Occipital lobe (tissue), 2 donors: ENCODE data around the gene MON2. TPM values are rescaled to one million over a fixed set of nuclear protein-coding genes. Genes with fewer than 3 reads are reported as not detected.

Source experiments
- DNase-seq: peaks from one replicate; lab custom pipeline; 2025; lab: John Stamatoyannopoulos, UW
- total RNA-seq: library from RNA; depleted of rRNA; stranded (reverse); fragments of >200 nt; gene quantifications from one replicate; pipeline ENCODE4 v1.2.3, GENCODE V29; 2014

MON2 gene
- total RNA-seq, 1 donor from 2014 or later, result 90.8 TPM

DNA sequence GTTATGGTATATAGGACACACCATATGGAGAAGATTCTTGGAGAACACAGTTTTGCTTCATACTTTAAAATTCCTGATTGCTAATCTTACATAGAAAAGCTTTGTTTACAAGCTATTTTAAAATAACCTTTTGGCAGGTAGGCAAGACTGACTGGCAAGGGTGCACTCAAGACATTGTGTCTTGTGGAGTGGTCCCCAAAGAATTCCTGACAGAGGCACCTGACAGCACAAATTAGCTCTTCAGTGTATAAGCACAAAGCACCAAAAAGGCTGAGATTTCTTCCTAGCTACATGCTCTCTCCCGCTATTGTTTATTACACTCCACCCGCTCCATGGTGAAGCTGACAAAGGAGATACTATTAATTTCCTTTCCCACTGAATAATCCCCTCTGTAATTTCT lies 139.4 kb downstream of the MON2 start:
- no peak for DNase-seq

DNA sequence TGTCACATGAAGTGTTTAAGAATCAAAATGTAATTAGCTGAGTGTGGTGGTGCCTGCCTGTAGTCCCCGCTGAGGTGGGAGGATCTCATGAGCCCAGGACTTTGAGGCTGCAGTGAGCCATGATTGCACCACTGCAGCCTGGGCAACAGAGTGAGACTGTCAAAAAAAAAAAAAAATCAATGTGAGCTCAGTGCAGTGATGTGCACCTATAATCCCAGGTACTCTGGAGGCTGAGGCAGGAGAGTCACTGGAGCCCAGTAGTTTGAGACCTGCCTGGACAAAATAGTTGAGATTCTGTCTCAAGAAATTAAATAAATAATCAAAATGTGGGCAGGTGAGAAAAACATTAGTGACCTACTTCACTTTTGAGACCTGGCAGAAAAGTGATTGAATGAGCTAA lies 140.0 kb downstream of the MON2 start:
- DNase-seq, result no peak

DNA sequence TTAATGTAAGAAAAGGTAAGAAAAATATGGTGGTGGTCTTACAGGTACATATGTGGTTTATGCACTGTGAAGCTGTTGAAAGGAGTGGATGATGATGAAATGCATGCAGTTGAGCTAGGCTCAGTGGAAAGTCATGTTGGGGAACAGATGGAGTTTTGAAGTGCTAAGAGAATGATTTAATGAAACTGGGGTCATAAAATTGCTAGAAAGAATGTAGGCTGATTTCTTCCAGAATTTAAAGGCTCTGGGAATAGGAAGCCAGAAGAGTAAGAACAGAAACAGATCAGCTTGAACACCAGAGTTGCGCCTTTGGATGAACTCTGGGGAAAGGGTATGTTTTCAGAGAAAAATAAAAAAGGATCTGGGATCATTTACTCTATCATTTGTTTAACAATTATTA lies 146.5 kb downstream of the MON2 start:
- no peak for DNase-seq

DNA sequence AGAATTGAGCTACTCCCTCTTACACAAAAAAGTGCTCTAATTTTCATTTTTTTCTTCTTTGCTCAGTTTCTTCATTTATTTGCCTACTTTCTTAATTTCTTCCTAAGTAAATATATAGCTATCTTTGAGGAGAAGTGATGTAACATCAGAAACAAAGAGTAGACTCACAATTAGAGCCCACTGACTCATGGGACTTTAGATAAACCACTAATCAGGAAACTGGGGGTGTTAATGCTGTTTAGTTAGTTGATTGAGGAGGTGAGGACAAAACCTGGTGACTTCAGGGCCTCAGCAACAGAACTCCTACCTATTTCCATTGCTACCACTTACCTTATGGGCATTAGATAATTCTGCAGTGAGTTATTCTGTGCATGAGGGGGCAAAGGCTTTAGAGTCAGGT lies 151.7 kb downstream of the MON2 start:
- no peak for DNase-seq

DNA sequence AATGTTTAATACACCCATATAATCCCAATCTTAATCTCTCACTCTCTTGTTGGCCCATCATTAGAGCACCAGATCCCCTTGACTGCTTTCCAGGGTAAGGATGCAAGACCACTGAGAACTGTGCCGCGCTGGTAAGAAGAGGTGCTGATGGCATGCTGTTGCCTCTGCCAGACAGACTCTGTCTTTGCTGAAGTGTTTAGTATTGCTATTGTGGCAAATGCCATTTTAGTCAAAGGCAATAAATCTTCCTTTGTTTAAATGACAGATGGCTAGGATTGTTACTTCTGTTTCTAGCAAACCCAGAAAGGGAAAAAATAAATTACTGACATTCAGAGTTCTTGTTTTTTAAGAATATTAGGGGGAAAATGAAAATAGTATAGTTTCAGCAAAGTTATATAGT lies 152.3 kb downstream of the MON2 start:
- DNase-seq, result no peak

DNA sequence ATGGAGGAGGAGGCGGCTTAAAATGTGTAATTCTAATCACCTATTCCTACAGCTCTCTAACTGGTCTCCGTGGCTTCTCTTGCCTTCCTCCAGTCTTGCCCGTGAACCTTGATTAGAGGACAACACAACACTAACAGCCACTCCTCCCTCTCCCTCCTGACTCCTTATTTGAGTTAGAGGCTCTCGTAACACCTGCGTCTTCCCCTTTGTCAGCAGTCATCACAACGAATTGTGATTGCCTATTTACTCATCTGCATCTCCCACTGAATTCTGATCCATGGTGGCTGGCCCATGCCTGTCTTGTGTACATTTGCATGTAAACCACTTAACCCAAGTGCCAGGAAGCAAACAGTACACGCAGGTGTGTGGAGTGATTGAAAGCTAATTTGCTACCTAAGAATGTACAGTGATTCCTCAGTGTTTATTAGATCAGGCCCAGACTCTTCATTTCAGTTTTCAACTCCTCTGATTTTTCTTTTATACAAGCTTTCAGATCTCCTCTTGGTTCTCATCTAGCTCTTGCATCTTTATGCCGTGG lies 154.5 kb downstream of the MON2 start:
- no peak for DNase-seq

DNA sequence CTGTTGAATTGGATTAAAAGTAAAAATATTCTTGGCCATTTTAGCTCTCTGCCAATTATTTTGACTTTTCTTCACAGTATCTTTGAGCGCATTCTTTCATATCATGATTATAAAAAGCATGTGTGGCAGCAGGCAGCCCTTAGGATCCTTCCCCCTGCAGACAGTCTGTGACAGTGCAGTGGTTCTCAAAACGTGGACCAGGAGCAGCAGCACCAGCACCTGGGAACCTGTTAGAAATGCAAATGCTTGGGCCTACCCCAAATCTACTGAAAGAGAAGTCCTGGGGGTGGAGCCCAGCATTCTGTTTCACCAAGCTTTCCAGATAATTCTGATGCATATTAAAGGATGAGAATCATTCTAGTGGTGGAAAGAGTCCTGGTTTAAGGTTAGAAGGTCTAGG lies 155.6 kb downstream of the MON2 start:
- no peak for DNase-seq

DNA sequence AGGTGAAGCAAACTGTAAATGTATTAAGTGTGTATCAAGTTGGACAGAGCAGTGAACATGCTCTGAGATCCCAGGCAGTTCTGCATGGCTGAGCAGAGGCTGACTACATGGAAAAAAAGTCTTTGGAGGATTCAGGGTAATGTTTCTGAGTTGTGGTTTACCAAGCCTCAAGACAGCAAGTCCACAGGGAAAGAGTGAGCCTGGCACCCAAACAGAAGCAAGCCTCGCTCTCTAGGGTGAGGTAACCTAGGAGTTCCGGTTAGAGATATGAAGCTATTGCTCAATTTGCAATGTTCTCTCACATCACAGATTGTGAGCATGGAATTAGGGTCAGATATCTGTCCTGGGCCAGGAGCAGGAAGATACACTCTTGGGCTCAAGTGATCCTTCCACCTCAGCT lies 158.6 kb downstream of the MON2 start:
- no peak for DNase-seq

DNA sequence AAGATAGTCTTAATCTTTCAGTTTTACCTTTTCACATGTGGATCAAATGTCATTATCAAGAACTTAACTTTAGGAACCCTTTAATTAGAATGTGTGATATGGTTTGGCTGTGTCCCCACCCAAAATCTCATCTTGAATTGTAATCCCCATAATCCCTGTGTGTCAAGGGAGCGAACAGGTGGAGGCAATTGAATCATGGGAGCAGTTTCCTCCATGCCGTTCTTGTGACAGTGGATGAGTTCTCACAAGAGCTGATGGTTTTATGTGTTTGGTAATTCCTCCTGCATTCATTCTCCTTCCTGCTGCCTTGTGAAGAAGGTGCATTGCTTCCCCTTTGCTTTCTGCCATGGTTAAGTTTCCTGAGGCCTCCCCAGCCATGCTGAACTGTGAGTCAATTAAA lies 160.6 kb downstream of the MON2 start:
- no peak for DNase-seq

DNA sequence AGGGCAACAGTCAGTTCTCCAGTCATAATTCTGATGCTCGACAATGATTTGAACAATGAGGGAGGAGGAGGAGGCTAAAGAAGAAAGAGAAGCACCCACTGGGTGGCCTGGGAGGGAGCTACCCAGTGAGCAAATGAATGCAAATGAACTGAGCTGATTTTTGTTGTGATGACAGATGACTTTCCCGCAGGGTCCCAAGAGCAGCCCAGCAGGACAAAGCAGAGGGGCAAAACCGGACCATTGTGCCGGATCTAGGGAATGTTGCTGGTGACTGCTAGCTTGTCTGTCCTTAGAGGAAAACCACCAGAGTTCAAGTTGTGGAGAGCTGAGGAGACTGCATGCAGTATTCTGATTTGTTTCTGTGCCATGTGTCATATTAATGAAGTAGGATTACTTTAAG lies 162.8 kb downstream of the MON2 start:
- DNase-seq, result no peak

DNA sequence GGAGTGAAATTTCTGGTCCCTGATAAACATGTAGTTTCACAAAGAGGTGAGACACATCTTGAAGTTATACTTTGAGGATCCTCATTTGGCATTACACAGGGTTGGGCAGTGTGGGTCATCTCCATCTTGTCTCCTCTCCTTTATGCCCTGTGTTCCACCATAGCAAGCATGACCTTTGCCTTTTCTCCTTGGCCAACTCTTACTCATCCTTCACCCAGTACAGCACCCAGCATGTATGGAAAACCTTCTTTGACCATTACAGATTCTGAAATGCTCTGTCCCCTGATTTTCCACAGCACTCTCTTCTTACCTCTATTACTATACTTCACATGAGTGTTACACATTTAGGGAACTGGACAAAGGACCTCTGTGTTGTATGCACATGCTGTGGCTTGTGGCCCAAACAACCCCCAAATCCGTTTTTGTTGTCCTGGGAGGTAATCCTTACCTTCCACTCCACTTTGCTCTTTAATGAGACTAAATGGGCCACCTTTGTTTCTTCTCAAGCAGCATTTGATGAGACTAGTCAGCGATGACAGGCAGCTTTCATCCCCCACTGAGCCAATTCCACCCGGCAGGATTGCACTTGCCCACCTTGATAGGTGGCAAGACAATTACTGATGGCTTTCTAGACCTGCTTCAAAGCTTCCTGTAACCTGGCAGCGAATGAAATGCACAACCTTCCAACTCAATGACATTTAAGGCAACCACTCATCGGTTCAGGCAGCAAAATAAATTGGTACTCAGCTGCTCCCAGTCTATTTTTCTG lies 163.5 kb downstream of the MON2 start:
- DNase-seq, result no peak

DNA sequence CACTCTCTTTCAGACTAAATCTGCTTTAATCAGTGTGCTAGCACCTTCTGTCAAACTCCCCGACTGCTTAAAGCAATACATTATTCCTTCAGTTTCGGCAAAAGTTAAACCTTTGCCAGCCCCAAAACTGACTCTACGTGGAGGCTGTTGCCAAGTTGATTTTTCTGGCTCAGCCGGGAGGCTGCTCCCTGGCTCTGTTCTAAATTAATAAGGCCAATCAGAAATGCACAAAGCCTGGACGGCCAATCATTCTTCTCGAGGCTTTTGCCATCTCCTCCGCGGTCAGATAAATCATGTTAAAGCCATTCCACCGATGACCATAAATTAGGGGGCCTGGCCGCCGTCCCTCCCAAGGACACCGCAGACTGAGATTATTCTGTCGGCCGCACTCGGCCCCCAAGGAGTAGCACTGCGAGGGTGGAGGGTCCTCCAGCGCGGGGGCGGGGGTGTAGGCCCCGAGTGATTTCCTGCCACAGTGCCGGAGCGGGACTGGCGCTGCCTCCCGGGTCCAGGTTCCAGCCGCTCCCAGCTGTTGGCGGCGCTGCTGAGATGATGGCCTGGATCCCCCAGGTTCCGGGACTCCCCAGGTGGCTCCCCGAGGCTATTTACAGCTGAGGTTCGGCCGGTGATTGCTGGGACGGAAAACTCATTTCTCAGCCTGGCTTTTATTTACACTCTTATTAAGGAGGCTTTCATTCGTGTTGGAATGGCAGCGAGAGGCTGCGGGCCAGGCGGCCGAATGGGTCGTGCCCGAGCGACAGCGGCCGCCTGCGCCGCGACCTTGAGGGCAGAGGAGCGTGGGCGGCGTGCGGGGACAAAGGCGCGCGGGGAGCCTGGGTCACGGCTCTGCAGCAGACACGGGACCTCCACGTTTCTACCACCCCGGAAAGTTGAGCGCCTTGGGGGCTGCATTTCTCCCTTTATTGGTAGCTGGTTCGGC lies 165.1 kb downstream of the MON2 start:
- DNase-seq, result peak; percentile 63

DNA sequence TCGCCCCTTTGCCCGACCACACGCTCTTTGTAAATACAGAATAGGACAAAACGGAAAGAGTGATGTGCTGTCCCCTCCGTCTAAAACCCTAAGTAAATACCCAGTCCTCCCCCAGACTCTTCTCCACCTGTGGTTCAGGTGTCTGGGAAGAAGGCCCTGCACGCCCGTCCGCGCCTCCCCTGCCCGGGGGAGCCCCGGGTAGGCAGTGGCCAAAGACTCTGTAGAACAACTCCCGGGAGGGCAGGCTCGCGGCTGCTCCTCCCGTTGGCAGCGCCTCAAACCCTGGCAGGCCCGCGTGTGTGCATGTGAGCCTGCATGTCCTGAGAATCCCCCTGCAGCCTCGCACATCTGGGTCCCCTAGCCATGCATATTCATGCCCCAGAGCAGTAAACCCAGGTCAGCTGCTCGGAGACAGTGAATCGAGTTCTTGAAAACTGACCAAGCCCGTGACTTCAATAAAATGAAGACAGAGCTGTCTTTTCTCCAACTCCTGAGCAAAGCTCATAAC lies 165.8 kb downstream of the MON2 start:
- peak; percentile 12 for DNase-seq

DNA sequence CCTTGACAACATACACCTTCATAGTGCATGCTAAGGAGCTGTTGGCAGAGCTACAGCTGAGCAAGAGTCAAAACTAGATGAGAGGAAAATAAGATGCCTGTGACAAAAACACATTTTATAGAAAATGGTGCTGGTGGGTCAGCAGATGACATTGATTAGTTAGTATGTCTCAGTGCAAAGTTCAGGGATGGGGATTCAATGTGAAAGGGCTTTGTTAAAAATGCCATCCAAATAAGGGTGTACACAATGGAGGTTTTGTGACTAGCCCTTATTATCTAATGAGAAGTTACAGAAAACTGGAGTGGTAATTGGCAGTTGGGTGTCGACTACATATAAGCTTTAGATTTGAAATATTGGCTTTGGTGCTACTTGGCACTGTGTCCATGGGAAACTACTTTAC lies 169.0 kb downstream of the MON2 start:
- DNase-seq, result no peak

DNA sequence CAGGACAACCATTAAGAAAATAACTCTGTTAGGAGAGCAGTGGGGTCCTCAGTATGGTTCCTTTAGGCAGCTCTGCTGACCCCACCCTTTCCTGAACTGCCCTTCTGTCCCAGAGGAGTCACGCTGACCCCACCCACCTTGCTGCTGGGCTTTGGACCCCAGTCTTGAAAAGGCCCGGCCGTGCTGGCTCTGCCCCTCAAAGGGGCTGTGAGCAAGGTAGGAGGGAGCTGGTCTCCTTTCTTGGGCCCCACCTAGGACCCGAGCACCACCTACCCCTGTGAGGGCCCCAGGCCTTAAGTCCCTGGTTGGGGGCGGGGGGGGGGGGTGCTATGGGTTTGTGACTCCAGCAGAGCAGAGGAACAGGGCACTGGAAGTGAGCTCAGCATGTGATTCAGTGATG lies 171.1 kb downstream of the MON2 start:
- no peak for DNase-seq

DNA sequence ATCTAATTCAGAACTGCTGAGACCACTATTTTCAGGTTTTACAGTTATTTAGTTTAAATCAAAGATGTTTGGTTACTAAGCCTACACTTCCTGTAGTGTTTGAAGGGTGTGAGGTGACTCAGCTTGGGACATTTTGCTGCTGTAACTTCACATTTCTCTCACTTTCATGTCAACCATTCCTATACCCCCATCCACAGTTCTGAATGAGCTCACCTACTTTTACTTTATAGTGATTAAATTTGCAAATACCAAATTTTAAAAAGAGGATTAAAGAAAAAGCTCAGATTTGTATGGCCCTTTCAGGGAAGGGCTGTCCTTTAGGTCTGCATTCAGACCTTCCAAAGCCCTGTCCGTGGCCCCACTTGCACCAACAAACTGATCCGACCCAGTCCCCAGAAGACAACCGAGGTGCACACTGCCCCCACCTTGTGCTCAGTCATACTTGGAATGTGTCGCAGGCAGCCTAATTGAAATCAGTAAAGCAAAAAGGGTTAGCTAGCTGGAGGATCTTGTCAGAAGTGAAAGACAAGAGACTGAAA lies 174.4 kb downstream of the MON2 start:
- no peak for DNase-seq

DNA sequence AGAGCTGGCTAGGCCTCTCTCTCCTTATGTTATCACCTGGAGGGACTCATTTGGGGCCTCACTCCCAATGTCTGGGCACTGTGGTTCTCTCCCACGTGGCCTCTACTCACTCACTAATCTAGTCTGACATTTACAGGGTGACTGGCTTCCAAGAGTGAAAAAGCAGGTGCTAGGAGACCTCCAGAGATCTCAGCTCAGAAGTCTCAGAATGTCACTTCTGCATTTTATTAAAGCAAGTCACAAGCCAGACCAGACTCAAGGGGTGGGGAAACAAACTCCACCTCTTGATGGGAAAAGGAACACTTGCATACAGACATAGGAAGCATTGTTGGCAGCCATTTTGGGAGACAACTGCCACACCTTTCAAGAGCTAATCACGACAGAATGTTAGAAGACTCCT lies 175.9 kb downstream of the MON2 start:
- DNase-seq, result no peak

DNA sequence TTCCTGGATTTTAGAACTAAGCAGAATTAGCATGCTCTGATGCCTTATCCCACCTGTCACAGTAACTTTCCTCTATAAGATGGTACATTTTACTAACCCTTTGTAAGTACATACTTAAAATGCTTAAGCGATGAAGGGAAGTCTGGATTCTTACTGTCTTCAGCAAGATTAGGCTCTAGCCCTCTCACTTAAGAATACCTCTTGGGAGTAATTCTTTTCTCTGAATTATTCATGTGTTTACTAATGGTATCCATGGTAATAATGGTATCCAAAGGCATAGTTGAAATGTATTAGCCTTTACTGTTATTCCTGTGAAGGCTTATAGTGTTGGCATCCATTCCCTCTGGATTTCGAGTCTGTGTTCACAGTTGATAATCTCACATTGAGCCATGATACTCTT lies 176.9 kb downstream of the MON2 start:
- DNase-seq, result no peak

DNA sequence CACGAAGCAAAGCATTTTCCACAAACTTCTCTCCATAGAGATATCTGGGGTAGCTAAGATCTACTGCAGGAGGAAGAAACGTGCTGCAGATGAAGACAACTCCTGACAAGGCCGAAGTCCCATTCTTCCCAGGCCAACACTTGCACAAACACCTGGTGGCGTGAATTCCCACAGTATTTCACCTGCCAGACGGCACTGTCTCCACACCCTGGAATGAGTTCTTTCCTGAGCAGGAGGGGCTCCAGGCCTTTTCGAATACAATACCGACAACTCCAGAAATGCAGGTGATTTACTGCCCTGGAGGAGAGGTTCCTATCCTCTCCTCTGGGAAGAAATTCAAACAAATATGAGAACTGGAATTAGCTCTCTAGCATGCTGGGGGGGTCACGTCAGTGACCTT lies 179.9 kb downstream of the MON2 start:
- no peak for DNase-seq

DNA sequence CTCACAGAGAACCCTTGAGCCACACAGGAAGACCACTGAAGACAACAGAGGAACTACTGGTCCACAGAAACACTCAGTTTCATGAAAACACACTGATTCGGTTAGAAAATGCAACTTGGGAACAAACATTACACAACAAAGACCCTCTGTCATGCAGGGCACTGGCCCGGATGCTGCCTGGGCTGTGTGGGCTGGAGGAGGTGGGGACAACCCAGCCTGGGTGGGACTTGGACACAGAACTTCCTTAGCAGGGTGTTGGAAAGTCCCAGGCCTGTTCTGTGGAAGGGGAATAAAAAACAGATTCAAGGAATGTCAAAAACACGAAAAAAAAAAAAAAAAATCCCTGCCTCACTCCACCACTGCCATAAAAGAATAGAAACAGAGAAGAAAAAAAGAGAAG lies 181.0 kb downstream of the MON2 start:
- peak; percentile 9 for DNase-seq

DNA sequence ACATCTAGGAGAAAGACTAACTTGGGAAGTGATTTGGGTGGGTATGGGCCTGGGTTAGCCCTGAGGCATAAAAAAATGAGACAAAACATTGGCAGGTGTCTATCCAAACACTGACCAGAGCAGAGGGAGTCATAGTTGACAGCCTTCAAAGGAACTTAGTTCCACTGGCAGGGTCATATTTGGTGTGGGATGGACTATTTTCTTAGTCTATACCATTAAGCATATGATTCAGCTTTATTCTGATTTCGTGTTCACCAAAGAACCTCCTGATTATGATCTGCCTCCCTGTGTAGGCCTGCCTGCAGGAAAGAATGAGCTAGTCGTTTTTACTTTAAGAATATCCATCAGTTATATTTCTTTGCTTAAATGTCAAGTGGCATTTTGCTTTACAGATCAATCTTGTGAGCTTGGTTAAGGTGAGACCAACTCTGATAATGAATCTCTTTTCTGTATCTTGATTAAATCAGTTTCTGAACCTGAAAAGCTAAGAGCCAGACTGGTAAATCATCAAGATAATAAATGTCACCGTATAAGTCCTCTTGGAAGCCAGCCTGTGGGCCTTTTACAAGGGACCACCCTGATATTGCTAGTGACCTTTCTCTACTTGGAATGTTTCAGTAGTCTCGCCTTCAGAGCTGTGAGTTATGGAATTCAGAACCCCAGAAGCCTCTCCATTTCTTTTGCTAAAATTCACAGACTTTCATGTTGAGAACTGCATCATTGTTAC lies 182.9 kb downstream of the MON2 start:
- no peak for DNase-seq
